ENCODE data around the gene TACC2. TPM values are rescaled to one million over a fixed set of nuclear protein-coding genes. Genes with fewer than 3 reads are reported as not detected.

The TACC2 gene
- total and polyA plus RNA-seq, 2 donors (not counting 3 experiments of a cell fraction or from before 2014, with no cell fraction given) = 14.4 to 46.2 TPM

DNA sequence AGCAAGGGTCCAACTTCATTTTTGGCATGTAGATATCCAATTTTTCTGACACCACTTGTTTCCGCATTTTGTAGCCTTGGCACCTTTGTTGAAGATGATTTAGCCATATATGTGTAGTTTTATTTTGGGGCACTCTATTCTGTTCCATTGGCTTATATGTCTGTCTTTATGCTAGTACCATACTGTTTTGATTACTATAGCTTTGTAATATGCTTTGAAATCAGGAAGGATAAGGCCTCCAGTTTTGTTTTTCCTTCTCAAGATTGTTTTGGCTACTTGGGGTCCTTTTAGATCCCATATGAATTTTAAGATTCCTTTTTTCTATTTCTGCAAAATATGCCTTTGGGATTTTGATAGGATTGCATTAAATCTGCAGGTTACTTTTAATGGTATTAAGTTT is 272.6 kb downstream of the TACC2 start:
- Histone ChIP-seq H3K27me3 (ENCODE audit: control insufficient read depth in 2 of 2, insufficient read depth in 2 of 2, low read length in 2 of 2) (no peaks in the 10 kb centered on the region), H3K27ac (ENCODE audit: insufficient read depth, low read depth, low read length) (no peak overlapping the region), H3K4me1 (ENCODE audit: control insufficient read depth, extremely low read depth, insufficient read depth, low read length) (peaks cover 7% of the 10 kb centered on the region), H3K9me1 (replicated peaks; ENCODE audit: control insufficient read depth, extremely low read depth, insufficient read depth, low read length) (no peaks in the 10 kb centered on the region), H3K4me3 (replicated peaks in 1 of 3; ENCODE audit: insufficient read depth in 1 of 3, low read depth in 1 of 3, low read length in 3 of 3) (no peak overlapping the region), H3K79me2 (ENCODE audit: control insufficient read depth, insufficient read depth, low read length) (no peaks in the 10 kb centered on the region), H3K9me3 (replicated peaks; ENCODE audit: control insufficient read depth, insufficient read depth, low read length) (no peaks in the 10 kb centered on the region), H3K4me2 (ENCODE audit: insufficient read depth, low read length) (no peak overlapping the region), H2AFZ (ENCODE audit: low read depth, low read length) (no peak overlapping the region), H3K9ac (replicated peaks; ENCODE audit: extremely low read depth, insufficient read depth, low read length) (no peak overlapping the region), H3K36me3 (ENCODE audit: control insufficient read depth in 2 of 2, extremely low read depth in 1 of 2, insufficient read depth in 2 of 2, low read length in 2 of 2) (no peaks in the 10 kb centered on the region), H4K20me1 (replicated peaks; ENCODE audit: control insufficient read depth, extremely low read depth, insufficient read depth, low read length) (no peaks in the 10 kb centered on the region)
- no peak for FAIRE-seq
- CTCF ChIA-PET = no interaction called here
- TF ChIP-seq MYC (IDR thresholded peaks at IDR 0.05; ENCODE audit: low read depth, low read length) = no peak
- no peak for TF ChIP-seq JUN (IDR thresholded peaks at IDR 0.05; ENCODE audit: borderline replicate concordance, insufficient read depth, insufficient read length, low read depth)
- TF ChIP-seq POLR2AphosphoS5 (IDR thresholded peaks at IDR 0.05; ENCODE audit: insufficient read depth, low read depth, low read length) = no peak
- TF ChIP-seq FOS (IDR thresholded peaks at IDR 0.05; ENCODE audit: borderline replicate concordance, insufficient read depth, low read length) = no peak
- intact Hi-C loops (cut with micrococcal nuclease) (no loop called here), dilution Hi-C loops (cut with MboI; ENCODE audit: extremely low pct_ligation_motif_present, low sequenced_read_pairs) (no loop called here)
- POLR2A ChIA-PET = no interaction called here
- DNase-seq (ENCODE audit: low read depth, low spot score) = no peak
- no TSS peak for BruUV-seq (replicated peaks)

DNA sequence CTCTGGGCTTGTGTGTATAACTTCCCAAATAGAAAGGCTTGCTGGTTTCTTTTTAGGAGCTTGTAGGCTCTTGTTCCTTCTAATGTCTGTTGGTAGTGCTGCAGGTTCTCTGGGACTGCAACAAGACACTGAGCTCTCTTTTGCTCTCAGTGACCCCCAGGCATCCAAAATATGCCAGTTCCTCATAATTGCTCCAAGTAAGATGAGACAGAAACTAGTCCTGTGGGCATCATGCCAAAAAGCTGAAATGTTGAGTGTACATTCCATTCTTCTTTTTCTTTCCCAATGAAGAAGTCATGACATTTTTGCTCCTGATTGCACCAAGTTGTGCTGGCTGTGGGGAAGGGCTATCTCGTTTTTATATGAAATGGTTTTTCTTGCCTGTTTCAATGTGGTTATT is 275.0 kb downstream of the TACC2 start:
- intact Hi-C loops (cut with micrococcal nuclease) = no loop called here
- no peak overlapping the region for H3K4me3 ChIP-seq (replicated peaks in 1 of 3; ENCODE audit: insufficient read depth in 1 of 3, low read depth in 1 of 3, low read length in 3 of 3)
- DNase-seq (ENCODE audit: low read depth, low spot score) = no peak

More for the DNA sequence above, 275.0 kb downstream of the TACC2 start:
- FAIRE-seq = no peak
- H3K4me1 ChIP-seq (ENCODE audit: control insufficient read depth, extremely low read depth, insufficient read depth, low read length) = peaks cover 20% of the 10 kb centered on the region
- H2AFZ ChIP-seq (ENCODE audit: low read depth, low read length) = no peak overlapping the region
- BruUV-seq (replicated peaks) = no TSS peak
- no peaks in the 10 kb centered on the region for H3K79me2 ChIP-seq (ENCODE audit: control insufficient read depth, insufficient read depth, low read length)
- H3K4me2 ChIP-seq (ENCODE audit: insufficient read depth, low read length) = no peak overlapping the region
- CTCF ChIA-PET = interaction anchor here (1.0 to 2.8 kb wide), 6 partner anchors 16 to 212 kb away, joined by 4 to 11 read pairs (median 6); no protein-coding TSS in a partner anchor
- dilution Hi-C loops (cut with MboI; ENCODE audit: extremely low pct_ligation_motif_present, low sequenced_read_pairs) = no loop called here
- TF ChIP-seq EZH2 (IDR thresholded peaks at IDR 0.05; ENCODE audit: borderline replicate concordance, low read depth, low read length, severe bottlenecking) = no peak
- no peak for TF ChIP-seq POLR2AphosphoS5 (IDR thresholded peaks at IDR 0.05; ENCODE audit: insufficient read depth, low read depth, low read length)
- no peak for TF ChIP-seq JUN (IDR thresholded peaks at IDR 0.05; ENCODE audit: borderline replicate concordance, insufficient read depth, insufficient read length, low read depth)
- TF ChIP-seq, protein P1, sequence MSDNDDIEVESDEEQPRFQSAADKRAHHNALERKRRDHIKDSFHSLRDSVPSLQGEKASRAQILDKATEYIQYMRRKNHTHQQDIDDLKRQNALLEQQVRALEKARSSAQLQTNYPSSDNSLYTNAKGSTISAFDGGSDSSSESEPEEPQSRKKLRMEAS (IDR thresholded peaks at IDR 0.05; ENCODE audit: insufficient read depth, insufficient read length) = no peak
- no peak for TF ChIP-seq MYC (IDR thresholded peaks at IDR 0.05; ENCODE audit: low read depth, low read length)
- no peak for TF ChIP-seq GATA2 (IDR thresholded peaks at IDR 0.05; ENCODE audit: insufficient read depth, insufficient read length, low read depth, low read length)
- no peak for TF ChIP-seq FOS (IDR thresholded peaks at IDR 0.05; ENCODE audit: borderline replicate concordance, insufficient read depth, low read length)
- TF ChIP-seq, protein P2, sequence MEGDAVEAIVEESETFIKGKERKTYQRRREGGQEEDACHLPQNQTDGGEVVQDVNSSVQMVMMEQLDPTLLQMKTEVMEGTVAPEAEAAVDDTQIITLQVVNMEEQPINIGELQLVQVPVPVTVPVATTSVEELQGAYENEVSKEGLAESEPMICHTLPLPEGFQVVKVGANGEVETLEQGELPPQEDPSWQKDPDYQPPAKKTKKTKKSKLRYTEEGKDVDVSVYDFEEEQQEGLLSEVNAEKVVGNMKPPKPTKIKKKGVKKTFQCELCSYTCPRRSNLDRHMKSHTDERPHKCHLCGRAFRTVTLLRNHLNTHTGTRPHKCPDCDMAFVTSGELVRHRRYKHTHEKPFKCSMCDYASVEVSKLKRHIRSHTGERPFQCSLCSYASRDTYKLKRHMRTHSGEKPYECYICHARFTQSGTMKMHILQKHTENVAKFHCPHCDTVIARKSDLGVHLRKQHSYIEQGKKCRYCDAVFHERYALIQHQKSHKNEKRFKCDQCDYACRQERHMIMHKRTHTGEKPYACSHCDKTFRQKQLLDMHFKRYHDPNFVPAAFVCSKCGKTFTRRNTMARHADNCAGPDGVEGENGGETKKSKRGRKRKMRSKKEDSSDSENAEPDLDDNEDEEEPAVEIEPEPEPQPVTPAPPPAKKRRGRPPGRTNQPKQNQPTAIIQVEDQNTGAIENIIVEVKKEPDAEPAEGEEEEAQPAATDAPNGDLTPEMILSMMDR (IDR thresholded peaks at IDR 0.05; ENCODE audit: extremely low read depth in 1 of 2, insufficient read depth in 1 of 2, low read depth in 1 of 2, low read length in 2 of 2) = no peak
- no peak for TF ChIP-seq POLR2A (IDR thresholded peaks at IDR 0.05; ENCODE audit: low read depth, low read length)
- H4K20me1 ChIP-seq (replicated peaks; ENCODE audit: control insufficient read depth, extremely low read depth, insufficient read depth, low read length) = no peaks in the 10 kb centered on the region
- no peaks in the 10 kb centered on the region for H3K27me3 ChIP-seq (ENCODE audit: control insufficient read depth in 2 of 2, insufficient read depth in 2 of 2, low read length in 2 of 2)
- POLR2A ChIA-PET = no interaction called here
- no peaks in the 10 kb centered on the region for H3K36me3 ChIP-seq (ENCODE audit: control insufficient read depth in 2 of 2, extremely low read depth in 1 of 2, insufficient read depth in 2 of 2, low read length in 2 of 2)
- H3K27ac ChIP-seq (ENCODE audit: insufficient read depth, low read depth, low read length) = no peak overlapping the region
- H3K9me1 ChIP-seq (replicated peaks; ENCODE audit: control insufficient read depth, extremely low read depth, insufficient read depth, low read length) = no peaks in the 10 kb centered on the region
- no peaks in the 10 kb centered on the region for H3K9me3 ChIP-seq (replicated peaks; ENCODE audit: control insufficient read depth, insufficient read depth, low read length)
- H3K9ac ChIP-seq (replicated peaks; ENCODE audit: extremely low read depth, insufficient read depth, low read length) = no peak overlapping the region
